Fibroblast of lung (primary cell): ENCODE measurements around the gene KRT32. TPM values are rescaled to one million over a fixed set of nuclear protein-coding genes. Genes with fewer than 3 reads are reported as not detected.
A peak's percentile ranks its signal among the peaks of the same experiment; 100 is the strongest.

Experiments
- DNase-seq, 2 donors: peaks; one replicate each; pipeline versions ENCODE4 v3.0.0 to v3.0.0-alpha.2; 2010; ENCODE audit warnings: low read depth in 2 of 2
- H2AFZ ChIP-seq: 2 replicates; pipeline ENCODE4 v1.5.1; 2012; ENCODE audit warnings: low read length, control low read depth, inconsistent platforms
- H3K27ac ChIP-seq: 2 replicates; pipeline ENCODE4 v1.5.1; 2011; ENCODE audit warnings: low read length, control low read depth; ENCODE audit not compliant: insufficient read depth
- H3K27me3 ChIP-seq: 2 replicates; pipeline ENCODE4 v1.5.1; 2011; ENCODE audit warnings: mild to moderate bottlenecking, low read length; ENCODE audit not compliant: control insufficient read depth, insufficient read depth
- H3K36me3 ChIP-seq: 2 replicates; pipeline ENCODE4 v1.5.1; 2011; ENCODE audit warnings: low read length; ENCODE audit not compliant: control insufficient read depth, insufficient read depth
- H3K4me1 ChIP-seq: 2 replicates; pipeline ENCODE4 v1.5.1; 2011; ENCODE audit warnings: low read length; ENCODE audit not compliant: control insufficient read depth, insufficient read depth; ENCODE audit errors: extremely low read depth
- H3K4me2 ChIP-seq: 2 replicates; pipeline ENCODE4 v1.5.1; 2011; ENCODE audit warnings: low read length, control low read depth; ENCODE audit not compliant: insufficient read depth; ENCODE audit errors: extremely low read depth
- H3K4me3 ChIP-seq, 4 experiments: fragments of 200-600 bp in 1 of 4; sonication (generic) in 1 of 4; replicated peaks in 1 of 4; 2 replicates each; pipeline ENCODE4 v1.5.1; 2011 to 2016; ENCODE audit warnings: low read length in 4 of 4, low read depth in 3 of 4, mild to moderate bottlenecking in 3 of 4, control low read depth in 2 of 4, inconsistent platforms in 1 of 4, mixed read lengths in 1 of 4; ENCODE audit not compliant: insufficient read depth in 1 of 4; ENCODE audit errors: control extremely low read depth in 1 of 4
- H3K79me2 ChIP-seq: 2 replicates; pipeline ENCODE4 v1.5.1; 2012; ENCODE audit warnings: mild to moderate bottlenecking, low read length, inconsistent platforms; ENCODE audit not compliant: control insufficient read depth, insufficient read depth
- H3K9ac ChIP-seq: 2 replicates; pipeline ENCODE4 v1.5.1; 2011; ENCODE audit warnings: mild to moderate bottlenecking, low read length, control low read depth; ENCODE audit not compliant: insufficient read depth
- H3K9me3 ChIP-seq: 2 replicates; pipeline ENCODE4 v1.5.1; 2012; ENCODE audit warnings: low read depth, low read length; ENCODE audit not compliant: control insufficient read depth, insufficient read depth
- H4K20me1 ChIP-seq: 2 replicates; pipeline ENCODE4 v1.5.1; 2011; ENCODE audit warnings: low read length; ENCODE audit not compliant: control insufficient read depth, insufficient read depth; ENCODE audit errors: extremely low read depth
- EZH2 ChIP-seq: IDR thresholded peaks from 2 replicates; pipeline ENCODE4 v1.5.1; 2012; ENCODE audit warnings: low read length, control low read depth, mild to moderate bottlenecking; ENCODE audit errors: missing control alignments
- polyA plus RNA-seq, 2 donors: library from polyadenylated mRNA; depleted of rRNA in 1 of 2; stranded (reverse) in 1 of 2; unstranded in 1 of 2; fragments of >200 nt; gene quantifications; 2 replicates each; pipeline ENCODE4 v1.2.1, GENCODE V29; 2011 to 2012; ENCODE audit warnings: missing spikeins in 1 of 2
- total RNA-seq: library from RNA; depleted of rRNA; stranded (reverse); fragments of >200 nt; gene quantifications from 2 replicates; pipeline ENCODE4 v1.2.1, GENCODE V29; 2014
- TF ChIP-seq, protein P1 (sequence below), 2 donors: IDR thresholded peaks in 1 of 2; conservative IDR thresholded peaks in 1 of 2; 1 replicate in 1 of 2; 2 replicates in 1 of 2; pipeline ENCODE4 v1.5.1; 2011 to 2012; ENCODE audit warnings: low read length in 2 of 2, control low read depth in 1 of 2, inconsistent platforms in 1 of 2, low read depth in 1 of 2, mild to moderate bottlenecking in 1 of 2

Gene KRT32
- total and polyA plus RNA-seq, 2 donors (not counting 1 experiment from before 2014, with no cell fraction given): under 0.01 to 0.03 TPM

DNA sequence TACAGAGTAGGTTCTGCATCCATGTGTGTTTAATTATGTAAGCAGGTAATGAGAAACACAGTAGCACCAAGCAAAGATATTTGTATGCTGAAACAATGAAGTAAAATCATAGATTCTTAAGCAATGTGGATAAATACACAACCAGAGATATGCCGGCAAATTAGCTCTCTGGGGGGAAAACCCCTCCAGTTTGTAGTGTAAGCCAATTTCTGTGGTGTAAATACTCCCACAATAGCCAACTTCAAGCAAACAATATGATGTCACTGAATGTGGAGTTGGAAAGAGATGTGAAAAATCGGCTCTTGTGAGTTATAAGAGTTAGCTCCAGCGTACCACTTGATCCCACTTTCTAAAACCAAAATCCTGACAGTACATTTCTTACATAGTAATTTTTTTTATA is 22.5 kb downstream of the KRT32 start:
- Histone ChIP-seq H3K79me2 (no peaks in the 10 kb centered on the region), H3K9ac (no peak overlapping the region), H3K27ac (no peak overlapping the region), H2AFZ (no peak overlapping the region), H3K27me3 (peaks cover 4% of the 10 kb centered on the region), H3K4me1 (peaks cover 2% of the 10 kb centered on the region), H3K36me3 (no peaks in the 10 kb centered on the region), H3K4me2 (no peak overlapping the region), H3K4me3 (no peak overlapping the region), H3K9me3 (no peaks in the 10 kb centered on the region), H4K20me1 (no peaks in the 10 kb centered on the region)
- no peak for DNase-seq
- no peak for TF ChIP-seq EZH2
- TF ChIP-seq, protein P1, sequence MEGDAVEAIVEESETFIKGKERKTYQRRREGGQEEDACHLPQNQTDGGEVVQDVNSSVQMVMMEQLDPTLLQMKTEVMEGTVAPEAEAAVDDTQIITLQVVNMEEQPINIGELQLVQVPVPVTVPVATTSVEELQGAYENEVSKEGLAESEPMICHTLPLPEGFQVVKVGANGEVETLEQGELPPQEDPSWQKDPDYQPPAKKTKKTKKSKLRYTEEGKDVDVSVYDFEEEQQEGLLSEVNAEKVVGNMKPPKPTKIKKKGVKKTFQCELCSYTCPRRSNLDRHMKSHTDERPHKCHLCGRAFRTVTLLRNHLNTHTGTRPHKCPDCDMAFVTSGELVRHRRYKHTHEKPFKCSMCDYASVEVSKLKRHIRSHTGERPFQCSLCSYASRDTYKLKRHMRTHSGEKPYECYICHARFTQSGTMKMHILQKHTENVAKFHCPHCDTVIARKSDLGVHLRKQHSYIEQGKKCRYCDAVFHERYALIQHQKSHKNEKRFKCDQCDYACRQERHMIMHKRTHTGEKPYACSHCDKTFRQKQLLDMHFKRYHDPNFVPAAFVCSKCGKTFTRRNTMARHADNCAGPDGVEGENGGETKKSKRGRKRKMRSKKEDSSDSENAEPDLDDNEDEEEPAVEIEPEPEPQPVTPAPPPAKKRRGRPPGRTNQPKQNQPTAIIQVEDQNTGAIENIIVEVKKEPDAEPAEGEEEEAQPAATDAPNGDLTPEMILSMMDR (conservative IDR thresholded peaks at IDR 0.05 in 1 of 2, IDR thresholded peaks at IDR 0.05 in 1 of 2; ENCODE audit: low read depth in 1 of 2, low read length in 2 of 2): no peak

GRCh38 chr17:41444186-41444585 is 23.0 kb downstream of the KRT32 start:
- Histone ChIP-seq H3K27ac (no peak overlapping the region), H4K20me1 (no peaks in the 10 kb centered on the region), H3K4me2 (no peak overlapping the region), H2AFZ (no peak overlapping the region), H3K9ac (no peak overlapping the region), H3K4me3 (no peak overlapping the region), H3K4me1 (peaks cover 2% of the 10 kb centered on the region), H3K9me3 (no peaks in the 10 kb centered on the region), H3K36me3 (no peaks in the 10 kb centered on the region), H3K79me2 (no peaks in the 10 kb centered on the region), H3K27me3 (peaks cover 4% of the 10 kb centered on the region)
- TF ChIP-seq EZH2: no peak
- TF ChIP-seq, protein P1 (conservative IDR thresholded peaks at IDR 0.05 in 1 of 2, IDR thresholded peaks at IDR 0.05 in 1 of 2; ENCODE audit: low read depth in 1 of 2, low read length in 2 of 2): no peak
- no peak for DNase-seq

DNA sequence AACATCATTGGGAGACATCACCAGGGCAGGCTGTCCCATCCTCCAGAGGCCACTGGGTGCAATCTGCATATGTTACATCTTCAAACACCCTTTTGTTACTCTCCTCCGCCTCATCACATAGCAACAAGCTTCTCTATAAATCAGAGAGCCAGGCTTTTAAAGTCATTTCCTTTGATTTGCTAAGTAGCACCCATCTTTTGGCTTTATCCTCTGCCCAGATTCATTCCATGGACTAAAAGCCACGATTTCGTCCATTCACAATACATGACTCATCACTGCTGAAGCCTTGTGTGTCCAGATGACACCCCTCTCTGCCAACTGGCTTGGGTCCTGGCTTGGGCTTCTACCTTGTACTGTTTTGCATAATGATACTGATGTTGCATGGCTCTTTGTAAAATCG is 24.4 kb downstream of the KRT32 start:
- Histone ChIP-seq H2AFZ (no peak overlapping the region), H3K4me2 (no peak overlapping the region), H3K79me2 (no peaks in the 10 kb centered on the region), H3K4me1 (peaks cover 2% of the 10 kb centered on the region), H3K9me3 (no peaks in the 10 kb centered on the region), H3K4me3 (no peak overlapping the region), H3K9ac (no peak overlapping the region), H3K36me3 (no peaks in the 10 kb centered on the region), H4K20me1 (no peaks in the 10 kb centered on the region), H3K27ac (no peak overlapping the region), H3K27me3 (peaks cover 2% of the 10 kb centered on the region)
- peak in 1 of 2 donors; percentile 80 for DNase-seq
- TF ChIP-seq EZH2: no peak
- TF ChIP-seq, protein P1 (conservative IDR thresholded peaks at IDR 0.05 in 1 of 2, IDR thresholded peaks at IDR 0.05 in 1 of 2; ENCODE audit: low read depth in 1 of 2, low read length in 2 of 2): no peak
